OCI-LY7 (cell line): Measurements from ENCODE around the gene OR2L2. TPM values are rescaled to one million over a fixed set of nuclear protein-coding genes. Genes with fewer than 3 reads are reported as not detected.

Experiments
- BruUV-seq: library from RNA; stranded (reverse); fragments of 400-500 nt; replicated peaks from 2 replicates; lab custom pipeline; 2021; lab: Mats Ljungman, UMichigan
- CTCF ChIA-PET: fragments of 300-600 bp; sonication (Branson Sonifier 250); formaldehyde crosslinking; loops from one replicate; lab custom pipeline; 2022; ENCODE audit warnings: antibody characterized with exemption; ENCODE audit not compliant: unreplicated experiment; lab: Charles Lee
- POLR2A ChIA-PET: fragments of 300-600 bp; sonication (Branson Sonifier 250); formaldehyde crosslinking; loops from one replicate; lab custom pipeline; 2022; ENCODE audit warnings: antibody characterized with exemption; lab: Charles Lee
- DNase-seq: peaks from one replicate; pipeline ENCODE4 v3.0.0-alpha.2; 2015; ENCODE audit warnings: low spot score
- H2AFZ ChIP-seq: fragments of 200-600 bp; sonication (generic), shearing (Covaris generic); 2 replicates; pipeline ENCODE4 v1.6.1; 2014; ENCODE audit warnings: mild to moderate bottlenecking, antibody characterized with exemption, low read length, moderate library complexity
- H3K27ac ChIP-seq: fragments of 200-600 bp; sonication (generic); 2 replicates; pipeline ENCODE4 v1.5.1; 2014; ENCODE audit warnings: mixed run types, low read depth, mild to moderate bottlenecking, moderate library complexity, low read length, inconsistent platforms; ENCODE audit not compliant: poor library complexity, severe bottlenecking
- H3K36me3 ChIP-seq: fragments of 200-600 bp; sonication (generic); 2 replicates; pipeline ENCODE4 v1.6.1; 2014; ENCODE audit warnings: mild to moderate bottlenecking, antibody characterized with exemption, low read length, moderate library complexity, mixed read lengths; ENCODE audit not compliant: insufficient read depth
- H3K4me1 ChIP-seq: fragments of 200-600 bp; sonication (generic); 2 replicates; pipeline ENCODE4 v1.5.1; 2014; ENCODE audit warnings: mild to moderate bottlenecking, low read length; ENCODE audit not compliant: insufficient read depth, poor library complexity, severe bottlenecking
- H3K4me2 ChIP-seq: fragments of 200-600 bp; sonication (generic); 2 replicates; pipeline ENCODE4 v1.6.1; 2014; ENCODE audit warnings: mild to moderate bottlenecking, low read length
- H3K4me3 ChIP-seq: fragments of 200-600 bp; sonication (generic); 2 replicates; pipeline ENCODE4 v1.5.1; 2014; ENCODE audit warnings: mild to moderate bottlenecking, low read depth, low read length; ENCODE audit not compliant: poor library complexity, severe bottlenecking
- H3K79me2 ChIP-seq: fragments of 200-600 bp; sonication (generic); 2 replicates; pipeline ENCODE4 v1.6.1; 2016; ENCODE audit warnings: low read depth, mild to moderate bottlenecking, low read length, moderate library complexity, mixed read lengths; ENCODE audit not compliant: insufficient read depth
- H3K9me2 ChIP-seq: fragments of 200-600 bp; sonication (generic); 2 replicates; pipeline ENCODE4 v1.6.1; 2016; ENCODE audit warnings: mild to moderate bottlenecking, low read length, mixed read lengths; ENCODE audit not compliant: insufficient read depth
- H3K9me3 ChIP-seq: fragments of 200-600 bp; sonication (generic); 2 replicates; pipeline ENCODE4 v1.6.1; 2014; ENCODE audit warnings: mild to moderate bottlenecking, mixed run types, low read length, mixed read lengths
- H4K20me1 ChIP-seq: fragments of 200-600 bp; sonication (generic); 2 replicates; pipeline ENCODE4 v1.6.1; 2014; ENCODE audit warnings: mild to moderate bottlenecking, antibody characterized with exemption, low read length, moderate library complexity, mixed read lengths; ENCODE audit not compliant: insufficient read depth
- EZH2phosphoT487 ChIP-seq: fragments of 200-600 bp; sonication (generic); IDR thresholded peaks from 2 replicates; pipeline ENCODE4 v1.6.1; 2018; ENCODE audit warnings: low read depth, borderline replicate concordance, mild to moderate bottlenecking, mixed run types, antibody characterized with exemption, low read length, moderate library complexity, mixed read lengths
- intact Hi-C: fragments of 100-400 bp; cut with micrococcal nuclease; formaldehyde crosslinking; loops from one replicate; pipeline ENCODE4 v1.10.0; 2022; ENCODE audit not compliant: unreplicated experiment
- total RNA-seq, 2 experiments: library from RNA; depleted of rRNA in 1 of 2; stranded (reverse); fragments of >200 nt in 1 of 2; shearing (Covaris generic) in 1 of 2; gene quantifications; 2 replicates each; pipeline ENCODE4 v1.2.3, GENCODE V29; 2014 to 2022
- TF ChIP-seq, protein P1 (sequence below): fragments of 200-600 bp; sonication (generic); conservative IDR thresholded peaks from 2 replicates; pipeline ENCODE4 v1.5.1; 2014; ENCODE audit warnings: mild to moderate bottlenecking, antibody characterized with exemption, low read length, moderate library complexity, mixed read lengths

OR2L2 gene
- total RNA-seq, 2 experiments from 2014 or later = 0.06 to 0.10 TPM

DNA sequence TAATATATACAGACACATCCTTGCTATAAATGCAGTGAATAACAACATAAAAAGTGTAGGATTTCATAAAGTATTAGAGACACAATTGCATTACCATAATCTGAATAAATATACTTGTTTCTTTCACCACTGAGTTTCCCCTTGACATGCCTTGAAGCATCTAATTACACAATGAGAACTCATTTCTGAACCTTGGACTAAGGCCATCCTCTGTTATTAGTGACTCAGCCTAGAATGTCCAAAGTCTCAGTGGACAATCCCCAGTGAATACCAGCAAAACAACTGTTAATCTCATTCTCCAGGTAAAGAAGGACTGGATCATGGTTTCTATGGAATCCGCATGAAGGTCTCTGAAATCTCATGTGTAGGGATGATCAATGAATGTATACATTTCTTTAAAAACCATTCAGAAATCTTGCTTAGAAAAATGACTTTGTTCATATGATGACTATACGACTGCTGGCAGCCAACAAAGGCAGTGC, 16.6 kb upstream of the OR2L2 start, which contains the start of gene OR2L5:
Gene OR2L5 (plus strand): TSS at position 432 of the 482 bp plus-strand sequence. CDS start 8,288 bp downstream, outside the sequence.
- H3K36me3 ChIP-seq = no peaks in the 10 kb centered on the region
- ChIA-PET CTCF (no interaction called here), POLR2A (no interaction called here)
- no peak for DNase-seq
- H3K27ac ChIP-seq = no peak within 1 kb of the TSS
- no peak within 1 kb of the TSS for H2AFZ ChIP-seq
- no peaks in the 10 kb centered on the region for H3K79me2 ChIP-seq
- no peak within 1 kb of the TSS for H3K4me2 ChIP-seq
- no peak for TF ChIP-seq EZH2phosphoT487
- TF ChIP-seq, protein P1, sequence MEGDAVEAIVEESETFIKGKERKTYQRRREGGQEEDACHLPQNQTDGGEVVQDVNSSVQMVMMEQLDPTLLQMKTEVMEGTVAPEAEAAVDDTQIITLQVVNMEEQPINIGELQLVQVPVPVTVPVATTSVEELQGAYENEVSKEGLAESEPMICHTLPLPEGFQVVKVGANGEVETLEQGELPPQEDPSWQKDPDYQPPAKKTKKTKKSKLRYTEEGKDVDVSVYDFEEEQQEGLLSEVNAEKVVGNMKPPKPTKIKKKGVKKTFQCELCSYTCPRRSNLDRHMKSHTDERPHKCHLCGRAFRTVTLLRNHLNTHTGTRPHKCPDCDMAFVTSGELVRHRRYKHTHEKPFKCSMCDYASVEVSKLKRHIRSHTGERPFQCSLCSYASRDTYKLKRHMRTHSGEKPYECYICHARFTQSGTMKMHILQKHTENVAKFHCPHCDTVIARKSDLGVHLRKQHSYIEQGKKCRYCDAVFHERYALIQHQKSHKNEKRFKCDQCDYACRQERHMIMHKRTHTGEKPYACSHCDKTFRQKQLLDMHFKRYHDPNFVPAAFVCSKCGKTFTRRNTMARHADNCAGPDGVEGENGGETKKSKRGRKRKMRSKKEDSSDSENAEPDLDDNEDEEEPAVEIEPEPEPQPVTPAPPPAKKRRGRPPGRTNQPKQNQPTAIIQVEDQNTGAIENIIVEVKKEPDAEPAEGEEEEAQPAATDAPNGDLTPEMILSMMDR = no peak
- no peaks in the 10 kb centered on the region for H3K9me2 ChIP-seq
- H4K20me1 ChIP-seq = no peaks in the 10 kb centered on the region
- BruUV-seq = no TSS peak
- intact Hi-C loops = no loop called here
- H3K4me3 ChIP-seq = no peak within 1 kb of the TSS
- H3K9me3 ChIP-seq = no peaks in the 10 kb centered on the region
- H3K4me1 ChIP-seq = no peaks in the 10 kb centered on the region

GRCh38 chr1:248015803-248016202, 14.1 kb upstream of the OR2L2 start:
- H3K4me2 ChIP-seq = no peak overlapping the region
- no peaks in the 10 kb centered on the region for H3K79me2 ChIP-seq
- no peaks in the 10 kb centered on the region for H3K36me3 ChIP-seq
- H3K9me3 ChIP-seq = no peaks in the 10 kb centered on the region
- H3K9me2 ChIP-seq = no peaks in the 10 kb centered on the region
- BruUV-seq = no TSS peak
- no peaks in the 10 kb centered on the region for H3K4me1 ChIP-seq
- intact Hi-C loops = no loop called here
- no peak for DNase-seq
- ChIA-PET CTCF (no interaction called here), POLR2A (no interaction called here)
- H4K20me1 ChIP-seq = no peaks in the 10 kb centered on the region
- TF ChIP-seq EZH2phosphoT487 = no peak
- TF ChIP-seq, protein P1 = no peak
- H2AFZ ChIP-seq = no peak overlapping the region
- no peak overlapping the region for H3K4me3 ChIP-seq
- no peak overlapping the region for H3K27ac ChIP-seq

DNA sequence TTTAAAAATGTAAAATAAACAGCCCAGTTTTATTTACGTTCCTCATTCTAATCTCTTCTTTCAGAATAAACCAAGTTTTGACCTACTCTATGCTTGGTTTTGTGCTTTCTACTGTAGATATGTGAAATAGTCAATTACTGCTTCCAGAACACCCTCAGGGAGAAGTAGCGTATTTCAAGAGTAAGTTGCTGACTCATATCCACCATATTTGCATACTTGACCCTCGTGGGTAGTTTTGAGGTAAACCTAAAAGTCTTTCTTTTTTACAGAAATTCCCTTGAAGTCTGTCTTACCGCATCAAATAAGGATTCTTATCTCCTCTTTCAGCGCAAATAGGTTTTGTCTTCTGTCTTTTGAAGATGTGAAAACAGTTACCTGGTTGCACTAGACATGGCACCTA, 15.3 kb downstream of the OR2L2 start:
- H3K27ac ChIP-seq = no peak overlapping the region
- no peaks in the 10 kb centered on the region for H3K9me2 ChIP-seq
- POLR2A ChIA-PET = no interaction called here
- DNase-seq = no peak
- no peaks in the 10 kb centered on the region for H3K79me2 ChIP-seq
- no peak overlapping the region for H2AFZ ChIP-seq
- intact Hi-C loops = no loop called here
- H4K20me1 ChIP-seq = no peaks in the 10 kb centered on the region
- no peak for TF ChIP-seq EZH2phosphoT487
- TF ChIP-seq, protein P1 = no peak
- H3K4me1 ChIP-seq = no peaks in the 10 kb centered on the region
- no peak overlapping the region for H3K4me3 ChIP-seq
- no peaks in the 10 kb centered on the region for H3K36me3 ChIP-seq
- CTCF ChIA-PET = no interaction called here
- no TSS peak for BruUV-seq
- no peak overlapping the region for H3K4me2 ChIP-seq
- H3K9me3 ChIP-seq = no peaks in the 10 kb centered on the region
